Activated CD4-positive, alpha-beta T cell treated with anti-CD3 and anti-CD28 coated beads, Interleukin-2, amount 10 ng/mL, durations not matched to agents 24 days and 14 days (primary cell): ENCODE measurements around the gene ZC3H12A. TPM values are rescaled to one million over a fixed set of nuclear protein-coding genes. Genes with fewer than 3 reads are reported as not detected.
"Not testable (repeated sequence)": the region's sequence is repeated elsewhere in the genome, so short reads cannot be mapped to it uniquely, and the experiment has no call there.

Experiments used
- DNase-seq: peaks from one replicate; pipeline ENCODE4 v3.0.0; 2022
- H3K27ac Mint-ChIP-seq: one replicate; pipeline ENCODE4 v1.8.0; 2022; ENCODE audit warnings: mild to moderate bottlenecking, mixed read lengths
- H3K27me3 Mint-ChIP-seq: one replicate; pipeline ENCODE4 v1.8.0; 2022; ENCODE audit warnings: mixed read lengths
- H3K36me3 Mint-ChIP-seq: one replicate; pipeline ENCODE4 v1.8.0; 2022; ENCODE audit warnings: low read depth, mild to moderate bottlenecking, mixed read lengths
- H3K4me1 Mint-ChIP-seq: one replicate; pipeline ENCODE4 v1.8.0; 2021; ENCODE audit warnings: mixed read lengths
- H3K4me3 Mint-ChIP-seq: one replicate; pipeline ENCODE4 v1.8.0; 2022; ENCODE audit warnings: mild to moderate bottlenecking, moderate library complexity, mixed read lengths
- H3K9me3 Mint-ChIP-seq: one replicate; pipeline ENCODE4 v1.8.0; 2021; ENCODE audit warnings: mixed read lengths
- intact Hi-C: fragments of 100-400 bp; cut with micrococcal nuclease; formaldehyde crosslinking; loops from one replicate; pipeline ENCODE4 v1.15.1; 2023
- total RNA-seq: library from RNA; stranded (reverse); gene quantifications from 2 replicates; pipeline ENCODE4 v1.2.3, GENCODE V29; 2022

The ZC3H12A gene
- total RNA-seq, 1 donor from 2014 or later = 40.4 TPM

DNA sequence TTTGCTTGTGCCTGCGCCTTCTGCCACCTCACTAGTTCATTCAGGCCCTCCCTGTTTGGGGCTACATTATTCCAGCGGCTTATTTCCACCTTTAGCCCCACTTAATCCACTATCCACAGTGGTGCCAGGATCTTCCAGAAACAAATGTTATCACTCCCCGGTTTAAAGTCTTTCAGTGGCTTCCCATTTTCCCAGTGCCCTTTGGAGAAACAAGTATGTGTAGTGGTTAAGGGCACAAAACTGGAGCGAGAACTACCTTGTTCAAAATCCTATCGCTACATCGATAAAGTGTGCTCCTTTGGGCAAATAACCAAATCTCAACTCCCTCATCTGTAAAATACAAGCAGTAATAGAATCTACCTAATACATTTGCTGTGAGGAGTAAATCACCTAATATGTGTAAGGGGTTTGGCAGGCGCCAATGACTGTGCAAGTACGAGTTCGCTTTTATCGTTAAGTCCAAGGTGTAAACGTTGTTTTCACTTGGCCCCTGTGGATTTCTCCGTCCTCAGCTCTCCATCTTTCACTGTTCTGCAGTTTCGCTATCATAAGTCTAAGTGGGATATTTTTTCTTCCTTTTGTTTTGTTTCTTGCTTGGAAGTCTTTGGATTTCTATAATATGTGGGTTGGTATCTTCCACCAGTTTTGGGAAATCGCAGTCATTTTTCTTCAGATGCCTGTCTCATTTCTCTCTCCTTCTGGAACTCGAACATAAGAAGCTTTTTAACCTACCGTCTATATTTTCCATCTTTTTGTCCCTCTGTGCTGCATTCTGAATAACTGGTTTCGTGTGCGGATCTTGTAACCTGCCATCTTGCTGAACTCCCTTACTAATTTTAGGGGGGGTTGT is 41.0 kb downstream of the ZC3H12A start:
- peaks cover 42% of the 10 kb centered on the region for H3K4me1 Mint-ChIP-seq
- intact Hi-C loops = loop anchor here (2.0 kb wide), 1 partner anchor 39 kb away; the partner anchor contains the start of gene SNIP1
- no peaks in the 10 kb centered on the region for H3K9me3 Mint-ChIP-seq
- H3K4me3 Mint-ChIP-seq = peak overlapping the region; percentile 94
- no peaks in the 10 kb centered on the region for H3K27me3 Mint-ChIP-seq
- peaks cover 28% of the 10 kb centered on the region for H3K36me3 Mint-ChIP-seq
- H3K27ac Mint-ChIP-seq = peak overlapping the region; percentile 97
- DNase-seq = no peak

DNA sequence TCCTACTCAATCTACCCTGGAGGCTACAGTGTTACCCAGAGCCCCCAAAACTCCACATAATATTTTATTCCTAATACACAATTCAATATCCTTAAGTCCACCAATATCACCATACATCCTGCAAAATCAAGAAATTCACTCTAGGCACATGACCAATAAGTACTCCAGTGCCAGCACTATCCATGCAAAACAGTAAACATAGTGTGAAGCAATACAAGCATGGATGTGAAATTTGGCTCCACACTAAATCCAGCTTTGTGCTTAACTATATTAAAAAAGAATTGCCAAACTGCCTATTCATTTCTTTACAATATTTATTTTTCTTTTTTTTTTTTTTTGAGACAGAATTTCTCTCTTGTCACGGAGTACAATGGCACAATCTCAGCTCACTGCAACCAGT is 43.2 kb downstream of the ZC3H12A start:
- H3K4me3 Mint-ChIP-seq = no peak overlapping the region
- H3K27ac Mint-ChIP-seq = no peak overlapping the region
- peaks cover 31% of the 10 kb centered on the region for H3K4me1 Mint-ChIP-seq
- H3K27me3 Mint-ChIP-seq = no peaks in the 10 kb centered on the region
- intact Hi-C loops = no loop called here
- peaks cover 14% of the 10 kb centered on the region for H3K36me3 Mint-ChIP-seq
- DNase-seq = no peak
- no peaks in the 10 kb centered on the region for H3K9me3 Mint-ChIP-seq

DNA sequence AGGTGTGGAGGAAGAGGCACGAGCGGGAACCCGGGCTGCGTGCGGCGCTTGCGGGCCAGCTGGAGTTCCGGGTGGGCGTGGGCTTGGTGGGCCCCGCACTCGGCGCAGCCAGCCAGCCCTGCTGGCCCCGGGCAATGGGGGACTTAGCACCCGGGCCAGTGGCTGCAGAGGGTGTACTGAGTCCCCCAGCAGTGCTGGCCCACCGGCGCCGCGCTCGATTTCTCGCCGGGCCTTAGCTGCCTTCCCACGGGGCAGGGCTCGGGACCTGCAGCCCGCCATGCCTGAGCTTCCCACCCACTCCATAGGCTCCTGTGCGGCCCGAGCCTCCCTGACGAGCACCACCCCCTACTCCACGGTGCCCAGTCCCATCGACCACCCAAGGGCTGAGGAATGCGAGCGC is 43.9 kb downstream of the ZC3H12A start:
- Mint-ChIP-seq H3K36me3 (peaks cover 14% of the 10 kb centered on the region), H3K4me1 (peaks cover 28% of the 10 kb centered on the region)
- DNase-seq, intact Hi-C loops, H3K4me3 Mint-ChIP-seq, H3K27me3 Mint-ChIP-seq, H3K9me3 Mint-ChIP-seq, H3K27ac Mint-ChIP-seq: not testable (repeated sequence)

DNA sequence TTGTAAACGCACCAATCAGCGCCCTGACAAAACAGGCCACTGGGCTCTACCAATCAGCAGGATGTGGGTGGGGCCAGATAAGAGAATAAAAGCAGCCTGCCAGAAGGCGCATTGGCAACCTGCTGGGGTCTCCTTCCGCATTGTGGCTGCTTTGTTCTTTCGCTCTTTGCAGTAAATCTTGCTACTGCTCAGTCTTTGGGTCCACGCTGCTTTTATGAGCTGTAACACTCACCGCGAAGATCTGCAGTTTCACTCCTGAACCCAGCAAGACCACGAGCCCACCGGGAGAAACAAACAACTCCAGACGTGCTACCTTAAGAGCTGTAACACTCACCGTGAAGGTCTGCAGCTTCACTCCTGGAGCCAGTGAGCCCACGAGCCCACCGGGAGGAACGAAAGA is 44.5 kb downstream of the ZC3H12A start:
- H3K27ac Mint-ChIP-seq = peak overlapping the region; percentile 85
- peak overlapping the region; percentile 83 for H3K4me3 Mint-ChIP-seq
- intact Hi-C loops, H3K9me3 Mint-ChIP-seq, H3K27me3 Mint-ChIP-seq: not testable (repeated sequence)
- H3K4me1 Mint-ChIP-seq = peaks cover 22% of the 10 kb centered on the region
- peak; percentile 76 for DNase-seq
- peaks cover 11% of the 10 kb centered on the region for H3K36me3 Mint-ChIP-seq

DNA sequence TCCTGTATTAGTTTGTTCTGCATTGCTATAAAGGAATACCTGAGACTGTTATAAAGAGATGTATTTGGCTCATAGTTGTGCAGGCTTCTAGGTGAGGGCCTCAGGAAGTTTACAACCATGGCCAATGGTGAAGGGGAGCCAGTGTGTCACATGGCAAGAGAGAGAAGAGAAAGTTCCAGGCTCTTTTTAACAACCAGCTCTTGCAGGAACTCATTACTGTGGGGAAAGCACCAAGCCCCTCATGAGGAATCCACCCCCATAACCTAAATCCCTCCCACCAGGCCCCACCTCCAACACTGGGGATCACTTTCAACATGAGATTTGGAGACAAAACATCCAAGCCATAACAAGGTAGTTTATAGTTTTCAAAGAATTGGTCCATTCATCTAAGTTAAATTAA is 45.2 kb downstream of the ZC3H12A start:
- peaks cover 21% of the 10 kb centered on the region for H3K4me1 Mint-ChIP-seq
- intact Hi-C loops = no loop called here
- H3K4me3 Mint-ChIP-seq = peak overlapping the region; percentile 83
- H3K9me3 Mint-ChIP-seq = peaks cover 7% of the 10 kb centered on the region
- no peak for DNase-seq
- peak overlapping the region; percentile 85 for H3K27ac Mint-ChIP-seq
- H3K27me3 Mint-ChIP-seq = no peaks in the 10 kb centered on the region
- peaks cover 9% of the 10 kb centered on the region for H3K36me3 Mint-ChIP-seq

DNA sequence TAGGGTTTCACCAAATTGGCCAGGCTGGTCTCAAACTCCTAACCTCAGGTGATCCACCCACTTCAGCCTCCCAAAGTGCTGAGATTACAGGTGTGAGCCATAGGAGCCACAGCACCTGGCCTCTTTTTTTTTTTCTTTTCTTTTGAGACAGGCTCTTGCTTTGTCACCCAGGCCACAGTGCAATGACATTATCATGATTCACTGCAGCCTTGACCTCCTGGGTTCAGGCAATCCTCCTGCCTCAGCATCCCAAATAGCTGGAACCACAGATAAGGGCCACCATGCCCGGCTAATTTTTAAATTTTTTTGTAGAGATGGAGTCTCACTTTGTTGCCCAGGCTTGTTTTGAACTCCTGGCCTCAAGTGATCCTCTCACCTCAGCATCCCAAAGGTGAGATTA is 55.5 kb downstream of the ZC3H12A start:
- H3K9me3 Mint-ChIP-seq, intact Hi-C loops, DNase-seq, H3K27ac Mint-ChIP-seq, H3K27me3 Mint-ChIP-seq, H3K36me3 Mint-ChIP-seq, H3K4me1 Mint-ChIP-seq, H3K4me3 Mint-ChIP-seq: not testable (repeated sequence)

DNA sequence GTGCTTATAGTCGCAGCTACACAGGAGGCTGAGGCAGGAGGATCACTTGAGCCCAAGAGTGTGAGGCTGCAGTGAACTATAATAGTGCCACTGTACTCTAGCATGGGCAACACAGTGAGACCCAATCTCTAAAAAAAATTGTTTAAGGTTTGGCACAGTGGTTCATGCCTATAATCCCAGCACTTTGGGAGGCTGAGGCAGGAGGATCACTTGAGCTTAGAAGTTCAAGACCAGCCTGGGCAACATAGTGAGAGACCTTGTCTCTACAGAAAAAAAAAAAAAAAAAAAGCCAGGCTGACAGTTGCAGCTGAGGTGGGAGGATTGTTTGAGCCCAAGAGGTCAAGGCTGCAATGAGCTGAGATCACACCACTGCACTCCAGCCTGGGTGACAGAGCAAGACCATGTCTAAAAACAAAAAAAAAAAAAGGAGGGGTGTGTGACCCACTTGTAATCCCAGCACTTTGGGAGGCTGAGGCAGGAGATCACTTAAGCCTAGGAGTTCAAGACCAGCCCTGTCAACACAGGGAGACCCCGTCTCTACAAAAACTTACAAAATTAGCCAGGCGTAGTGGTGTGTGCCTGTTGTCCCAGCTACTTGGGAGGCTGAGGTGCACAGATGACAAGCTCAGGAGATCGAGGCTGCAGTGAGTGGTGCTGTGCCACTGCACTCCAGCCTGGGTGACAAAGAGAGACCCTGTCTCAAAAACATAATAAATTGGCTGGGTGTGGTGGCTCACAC is 58.2 kb downstream of the ZC3H12A start:
- H3K27ac Mint-ChIP-seq, intact Hi-C loops, H3K9me3 Mint-ChIP-seq, DNase-seq, H3K27me3 Mint-ChIP-seq, H3K4me3 Mint-ChIP-seq, H3K4me1 Mint-ChIP-seq: not testable (repeated sequence)
- H3K36me3 Mint-ChIP-seq = peaks cover 28% of the 10 kb centered on the region

DNA sequence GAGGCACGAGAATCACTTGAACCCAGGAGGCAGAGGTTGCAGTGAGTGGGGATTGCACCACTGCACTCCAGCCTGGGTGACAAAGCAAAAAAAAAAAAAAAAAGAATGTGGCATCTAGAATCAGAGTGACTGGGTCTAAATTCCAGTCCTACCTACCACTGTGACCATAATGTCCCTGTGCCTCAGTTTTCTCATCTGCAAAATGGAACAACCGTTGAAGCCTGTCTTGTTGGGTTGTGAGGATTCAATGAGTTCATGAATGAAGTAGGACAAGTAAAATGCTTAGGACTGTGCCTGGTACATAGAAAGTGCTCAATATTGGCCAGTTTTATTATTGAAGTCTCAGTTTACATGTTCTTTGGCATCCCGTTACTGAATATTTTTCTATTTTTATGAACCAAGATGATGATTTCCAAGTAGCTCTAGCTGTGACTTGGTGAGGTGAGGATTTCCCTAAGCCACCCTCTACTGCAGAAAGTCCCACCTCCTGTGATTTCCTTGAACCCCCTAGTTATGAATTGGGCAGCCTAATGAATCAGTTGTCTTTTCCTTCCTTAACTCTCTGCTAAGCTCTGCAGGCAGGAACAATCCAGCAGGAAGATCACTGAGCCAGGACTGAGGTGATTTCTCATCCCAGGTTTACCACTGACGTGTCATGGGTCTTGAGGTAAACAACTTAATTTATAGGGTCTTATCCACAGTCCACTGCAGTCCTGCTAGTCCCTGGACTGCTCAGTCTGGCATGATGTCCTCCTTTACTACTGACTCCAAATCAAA is 59.1 kb downstream of the ZC3H12A start:
- peaks cover 35% of the 10 kb centered on the region for H3K36me3 Mint-ChIP-seq
- intact Hi-C loops = no loop called here
- peaks cover 7% of the 10 kb centered on the region for H3K4me1 Mint-ChIP-seq
- H3K27ac Mint-ChIP-seq = no peak overlapping the region
- no peaks in the 10 kb centered on the region for H3K9me3 Mint-ChIP-seq
- DNase-seq = no peak
- no peak overlapping the region for H3K4me3 Mint-ChIP-seq
- H3K27me3 Mint-ChIP-seq = no peaks in the 10 kb centered on the region

Other genes starting within 250 kb of the ZC3H12A start
- 94.4 and 95.6 TPM in 2 replicates for gene MEAF6, start 40.2 kb downstream of the ZC3H12A start, total RNA-seq
- gene SNIP1, start 79.7 kb downstream of the ZC3H12A start, total RNA-seq = 22.7 and 25.4 TPM in 2 replicates
- gene DNALI1, start 82.4 kb downstream of the ZC3H12A start, total RNA-seq = not detected in 2 replicates
- 109 and 110 TPM in 2 replicates for gene GNL2, start 121.4 kb downstream of the ZC3H12A start, total RNA-seq
- gene RSPO1, start 160.3 kb downstream of the ZC3H12A start, total RNA-seq = not detected in 2 replicates
- 35.6 and 35.9 TPM in 2 replicates for gene CDCA8, start 217.9 kb downstream of the ZC3H12A start, total RNA-seq